GM08714 (cell line): Measurements from ENCODE around the gene SPACA4.

Experiments used
- H3K4me3 ChIP-seq: fragments of 200-500 bp; sonication (Bioruptor generic); 2 replicates; pipeline ENCODE4 v1.5.1; 2014; ENCODE audit warnings: mild to moderate bottlenecking, low read length, inconsistent platforms
- ZNF274 ChIP-seq: IDR thresholded peaks from 2 replicates; pipeline ENCODE4 v1.6.1; 2012; ENCODE audit warnings: mild to moderate bottlenecking, low read depth, low read length

Gene SPACA4

GRCh38 chr19:48582168-48582567 is 24.4 kb upstream of the SPACA4 start:
- no peak for TF ChIP-seq ZNF274
- H3K4me3 ChIP-seq: no peak overlapping the region

GRCh38 chr19:48587387-48587786 is 19.2 kb upstream of the SPACA4 start:
- no peak overlapping the region for H3K4me3 ChIP-seq
- no peak for TF ChIP-seq ZNF274

- H3K4me3 ChIP-seq: no peak overlapping the region
- no peak for TF ChIP-seq ZNF274
Measured at GRCh38 chr19:48588670-48589401, 17.7 kb upstream of the SPACA4 start.

GRCh38 chr19:48591021-48591420 is 15.5 kb upstream of the SPACA4 start:
- TF ChIP-seq ZNF274: no peak
- H3K4me3 ChIP-seq: no peak overlapping the region

GRCh38 chr19:48595171-48595570 is 11.4 kb upstream of the SPACA4 start:
- H3K4me3 ChIP-seq: no peak overlapping the region
- TF ChIP-seq ZNF274: no peak

GRCh38 chr19:48595833-48596232 is 10.7 kb upstream of the SPACA4 start:
- TF ChIP-seq ZNF274: no peak
- no peak overlapping the region for H3K4me3 ChIP-seq

- no peak overlapping the region for H3K4me3 ChIP-seq
- no peak for TF ChIP-seq ZNF274
Measured at GRCh38 chr19:48596237-48596636, 10.3 kb upstream of the SPACA4 start.

GRCh38 chr19:48596679-48597465 is 9.7 kb upstream of the SPACA4 start:
- no peak for TF ChIP-seq ZNF274
- H3K4me3 ChIP-seq: no peak overlapping the region

GRCh38 chr19:48598996-48599700 is 7.4 kb upstream of the SPACA4 start:
- no peak for TF ChIP-seq ZNF274
- H3K4me3 ChIP-seq: no peak overlapping the region

GRCh38 chr19:48600679-48601417 is 5.7 kb upstream of the SPACA4 start:
- no peak for TF ChIP-seq ZNF274
- no peak overlapping the region for H3K4me3 ChIP-seq

GRCh38 chr19:48603001-48603400 is 3.5 kb upstream of the SPACA4 start:
- H3K4me3 ChIP-seq: no peak overlapping the region
- no peak for TF ChIP-seq ZNF274

GRCh38 chr19:48603449-48603848 is 3.1 kb upstream of the SPACA4 start:
- no peak overlapping the region for H3K4me3 ChIP-seq
- no peak for TF ChIP-seq ZNF274

- TF ChIP-seq ZNF274: no peak
- H3K4me3 ChIP-seq: no peak overlapping the region
Measured at GRCh38 chr19:48603850-48604249, 2.7 kb upstream of the SPACA4 start.

GRCh38 chr19:48607359-48607755 is 815 bp downstream of the SPACA4 start:
- TF ChIP-seq ZNF274: no peak

More at GRCh38 chr19:48607359-48607755, 815 bp downstream of the SPACA4 start:
- no peak overlapping the region for H3K4me3 ChIP-seq
